Esophagus squamous epithelium (tissue), 5 donors: Measurements from ENCODE around the gene TRIM60. TPM values are rescaled to one million over a fixed set of nuclear protein-coding genes. Genes with fewer than 3 reads are reported as not detected.
"Not testable (repeated sequence)": the region's sequence is repeated elsewhere in the genome, so short reads cannot be mapped to it uniquely, and the experiment has no call there.

Experiments used
- DNase-seq: peaks from one replicate; lab custom pipeline; 2025; lab: John Stamatoyannopoulos, UW
- H3K27ac ChIP-seq, 4 donors: fragments of 200-600 bp; sonication (generic); one replicate each; pipeline ENCODE4 v1.5.1; 2016 to 2019; ENCODE audit warnings: mild to moderate bottlenecking in 1 of 4
- H3K27me3 ChIP-seq, 4 donors: fragments of 200-600 bp; sonication (generic); 1 replicate in 3 of 4; 2 replicates in 1 of 4; pipeline versions ENCODE4 v1.5.1 to v1.6.0; 2017 to 2021; ENCODE audit warnings: antibody characterized with exemption in 1 of 4
- H3K36me3 ChIP-seq, 3 donors: fragments of 200-600 bp; sonication (generic); one replicate each; pipeline ENCODE4 v1.5.1; 2016 to 2019
- H3K4me1 ChIP-seq, 3 donors: fragments of 200-600 bp; sonication (generic); one replicate each; pipeline ENCODE4 v1.5.1; 2017 to 2019
- H3K4me3 ChIP-seq, 4 donors: fragments of 200-600 bp; sonication (generic); 1 replicate in 3 of 4; 2 replicates in 1 of 4; pipeline ENCODE4 v1.5.1; 2016 to 2019; ENCODE audit warnings: mild to moderate bottlenecking in 2 of 4, moderate library complexity in 1 of 4
- H3K9me3 ChIP-seq, 3 donors: fragments of 200-600 bp; sonication (generic); one replicate each; pipeline ENCODE4 v1.5.1; 2016 to 2019
- CTCF ChIP-seq, 6 experiments: fragments of 450-650 bp in 4 of 6; fragments of 200-600 bp in 2 of 6; sonication (generic) in 2 of 6; IDR thresholded peaks; one replicate each; pipeline ENCODE4 v1.5.1; 2016 to 2019; ENCODE audit warnings: antibody characterized with exemption in 6 of 6, mild to moderate bottlenecking in 4 of 6, moderate library complexity in 4 of 6
- POLR2A ChIP-seq, 4 donors: fragments of 450-650 bp; IDR thresholded peaks; one replicate each; pipeline ENCODE4 v1.6.1; 2017; ENCODE audit warnings: antibody characterized with exemption in 4 of 4, mild to moderate bottlenecking in 4 of 4, moderate library complexity in 3 of 4
- WGBS, 2 donors: methylation state at CpG; one replicate each; pipeline ENCODE4 v1.1.5; 2018; 5-methylcytosine and 5-hydroxymethylcytosine counted together
- intact Hi-C: fragments of 100-400 bp; cut with DNase I; formaldehyde crosslinking; loops from one replicate; pipeline ENCODE4 v1.15.0; 2022
- total RNA-seq, 4 donors: library from RNA; depleted of rRNA; stranded (reverse); fragments of >200 nt; gene quantifications; one replicate each; pipeline ENCODE4 v1.1.0, GENCODE V29; 2016
- donor health status: DM: yes; HTN: yes; CAD: no.

Gene TRIM60
- total RNA-seq: not detected

GRCh38 chr4:165031436-165032211 is at the start of gene TRIM60:
Gene TRIM60 (plus strand): TSS chr4:165031999. CDS start chr4:165040073, 8,074 bp downstream.
- WGBS, 2 donors: 90 to 92% methylated on average over 28 to 34 of the region's 41 CpGs
- Histone ChIP-seq H3K9me3 (peaks cover 0 to 8% (median 0%) of the 10 kb centered on the region in 3 donors), H3K27me3 (no peaks in the 10 kb centered on the region), H3K36me3 (no peaks in the 10 kb centered on the region), H3K27ac (no peak within 1 kb of the TSS), H3K4me1 (no peaks in the 10 kb centered on the region), H3K4me3 (no peak within 1 kb of the TSS)
- intact Hi-C loops: no loop called here
- no peak for DNase-seq
- TF ChIP-seq CTCF (IDR thresholded peaks at IDR 0.05) (no peak), POLR2A (IDR thresholded peaks at IDR 0.05) (no peak)

- peaks cover 0 to under 1% (median 0%) of the 10 kb centered on the region in 3 donors for H3K9me3 ChIP-seq
- H3K4me3 ChIP-seq: no peak overlapping the region
- WGBS, 2 donors: 55 to 67% methylated on average over 2 of the region's 2 CpGs
- H3K4me1 ChIP-seq: no peaks in the 10 kb centered on the region
- intact Hi-C loops: no loop called here
- TF ChIP-seq POLR2A (IDR thresholded peaks at IDR 0.05) (no peak), CTCF (IDR thresholded peaks at IDR 0.05) (no peak)
- H3K36me3 ChIP-seq: no peaks in the 10 kb centered on the region
- no peak overlapping the region for H3K27ac ChIP-seq
- no peak for DNase-seq
- no peaks in the 10 kb centered on the region for H3K27me3 ChIP-seq
Observed at GRCh38 chr4:164989471-164989870, 42.3 kb upstream of the TRIM60 start.

- H3K4me3 ChIP-seq, H3K4me1 ChIP-seq, H3K36me3 ChIP-seq, H3K27ac ChIP-seq, intact Hi-C loops, H3K27me3 ChIP-seq, DNase-seq, H3K9me3 ChIP-seq: not testable (repeated sequence)
- WGBS, 2 donors: 73 to 79% methylated on average over 9 of the region's 10 CpGs
Observed at GRCh38 chr4:164990786-164991185, 41.0 kb upstream of the TRIM60 start.

- H3K27me3 ChIP-seq, intact Hi-C loops, H3K4me1 ChIP-seq, H3K9me3 ChIP-seq, H3K4me3 ChIP-seq, H3K27ac ChIP-seq, DNase-seq, H3K36me3 ChIP-seq: not testable (repeated sequence)
- 72 to 84% methylated on average over 3 to 6 of the region's 6 CpGs for WGBS, 2 donors
Observed at GRCh38 chr4:164996123-164996522, 35.7 kb upstream of the TRIM60 start.

- no peaks in the 10 kb centered on the region for H3K4me1 ChIP-seq
- no peaks in the 10 kb centered on the region for H3K27me3 ChIP-seq
- DNase-seq: no peak
- H3K27ac ChIP-seq: no peak overlapping the region
- intact Hi-C loops: no loop called here
- H3K9me3 ChIP-seq: no peaks in the 10 kb centered on the region
- H3K36me3 ChIP-seq: no peaks in the 10 kb centered on the region
- TF ChIP-seq CTCF (IDR thresholded peaks at IDR 0.05) (no peak), POLR2A (IDR thresholded peaks at IDR 0.05) (no peak)
- no peak overlapping the region for H3K4me3 ChIP-seq
- WGBS, 2 donors: 75 to 79% methylated on average over 2 of the region's 2 CpGs
Observed at GRCh38 chr4:164997324-164997723, 34.5 kb upstream of the TRIM60 start.

GRCh38 chr4:164997941-164998340 is 33.9 kb upstream of the TRIM60 start:
- WGBS, 2 donors: 53 to 54% methylated on average over 6 of the region's 6 CpGs
- no peak overlapping the region for H3K4me3 ChIP-seq
- no peak for TF ChIP-seq POLR2A (IDR thresholded peaks at IDR 0.05)
- no peak for TF ChIP-seq CTCF (IDR thresholded peaks at IDR 0.05)
- no peaks in the 10 kb centered on the region for H3K36me3 ChIP-seq
- intact Hi-C loops: no loop called here
- H3K9me3 ChIP-seq: no peaks in the 10 kb centered on the region
- no peak for DNase-seq
- H3K4me1 ChIP-seq: no peaks in the 10 kb centered on the region
- H3K27me3 ChIP-seq: no peaks in the 10 kb centered on the region
- no peak overlapping the region for H3K27ac ChIP-seq

- WGBS, 2 donors: 52 to 59% methylated on average over 2 of the region's 2 CpGs
- H3K4me1 ChIP-seq, H3K27ac ChIP-seq, H3K9me3 ChIP-seq, DNase-seq, H3K27me3 ChIP-seq, H3K36me3 ChIP-seq, intact Hi-C loops, H3K4me3 ChIP-seq: not testable (repeated sequence)
Observed at GRCh38 chr4:164998526-164999080, 33.2 kb upstream of the TRIM60 start.

GRCh38 chr4:165001957-165002356 is 29.8 kb upstream of the TRIM60 start:
- WGBS, 2 donors: 64 to 80% methylated on average over 1 to 4 of the region's 4 CpGs
- H3K9me3 ChIP-seq, H3K4me1 ChIP-seq, H3K4me3 ChIP-seq, H3K27ac ChIP-seq, intact Hi-C loops, H3K36me3 ChIP-seq, H3K27me3 ChIP-seq, DNase-seq: not testable (repeated sequence)
